GM18861 (cell line): ENCODE data around the gene SCAPER.

Source experiments
- ATAC-seq: cut with Tn5 transposase; IDR thresholded peaks from one replicate; pipeline ENCODE4 v1.9.1; 2021; ENCODE audit not compliant: unreplicated experiment

The SCAPER gene

DNA sequence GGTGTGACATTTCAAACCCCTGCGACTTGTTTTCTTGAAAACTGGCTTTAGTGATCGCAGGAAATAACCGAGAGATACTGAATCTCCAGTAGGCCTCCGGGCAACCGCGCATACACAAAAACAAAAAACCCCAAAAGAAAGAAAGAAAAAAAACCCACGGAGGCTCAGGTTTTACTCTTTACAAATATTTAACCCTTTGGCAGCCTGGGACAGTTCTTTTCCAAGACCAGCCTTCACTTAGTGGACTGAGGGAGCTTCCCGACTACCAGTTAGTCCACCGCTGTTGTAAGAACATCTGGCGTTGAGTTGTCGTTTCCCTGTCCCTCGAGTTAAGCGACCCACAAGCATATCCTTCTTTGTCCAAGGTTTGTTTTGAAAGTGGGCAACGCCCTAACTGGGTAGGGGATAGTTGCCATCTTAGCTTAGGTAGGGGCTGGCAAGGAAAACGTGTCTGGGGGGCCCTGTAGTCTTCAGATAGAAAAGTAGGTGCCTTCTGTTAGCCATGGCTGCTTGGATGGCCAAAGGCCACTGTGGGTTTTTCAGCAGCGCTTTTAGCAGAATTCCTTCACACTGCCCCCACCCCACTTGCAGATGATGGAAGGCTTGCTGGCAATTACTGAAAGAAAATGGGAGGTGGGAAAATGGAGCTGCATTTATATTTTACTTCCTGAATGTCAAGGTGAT lies 561.7 kb downstream of the SCAPER start:
- no peak for ATAC-seq

- ATAC-seq: no peak
Observed at GRCh38 chr15:76342382-76343201, 562.5 kb downstream of the SCAPER start.

GRCh38 chr15:76342058-76342381 lies 563.1 kb downstream of the SCAPER start:
- no peak for ATAC-seq

DNA sequence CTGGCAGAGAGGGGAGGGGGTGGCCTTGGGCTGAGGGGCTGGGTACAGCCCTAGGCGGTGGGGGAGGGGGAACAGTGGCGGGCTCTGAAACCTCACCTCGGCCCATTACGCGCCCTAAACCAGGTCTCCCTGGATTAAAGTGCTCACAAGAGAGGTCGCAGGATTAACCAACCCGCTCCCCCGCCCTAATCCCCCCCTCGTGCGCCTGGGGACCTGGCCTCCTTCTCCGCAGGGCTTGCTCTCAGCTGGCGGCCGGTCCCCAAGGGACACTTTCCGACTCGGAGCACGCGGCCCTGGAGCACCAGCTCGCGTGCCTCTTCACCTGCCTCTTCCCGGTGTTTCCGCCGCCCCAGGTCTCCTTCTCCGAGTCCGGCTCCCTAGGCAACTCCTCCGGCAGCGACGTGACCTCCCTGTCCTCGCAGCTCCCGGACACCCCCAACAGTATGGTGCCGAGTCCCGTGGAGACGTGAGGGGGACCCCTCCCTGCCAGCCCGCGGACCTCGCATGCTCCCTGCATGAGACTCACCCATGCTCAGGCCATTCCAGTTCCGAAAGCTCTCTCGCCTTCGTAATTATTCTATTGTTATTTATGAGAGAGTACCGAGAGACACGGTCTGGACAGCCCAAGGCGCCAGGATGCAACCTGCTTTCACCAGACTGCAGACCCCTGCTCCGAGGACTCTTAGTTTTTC lies 563.6 kb downstream of the SCAPER start:
- ATAC-seq: no peak

DNA sequence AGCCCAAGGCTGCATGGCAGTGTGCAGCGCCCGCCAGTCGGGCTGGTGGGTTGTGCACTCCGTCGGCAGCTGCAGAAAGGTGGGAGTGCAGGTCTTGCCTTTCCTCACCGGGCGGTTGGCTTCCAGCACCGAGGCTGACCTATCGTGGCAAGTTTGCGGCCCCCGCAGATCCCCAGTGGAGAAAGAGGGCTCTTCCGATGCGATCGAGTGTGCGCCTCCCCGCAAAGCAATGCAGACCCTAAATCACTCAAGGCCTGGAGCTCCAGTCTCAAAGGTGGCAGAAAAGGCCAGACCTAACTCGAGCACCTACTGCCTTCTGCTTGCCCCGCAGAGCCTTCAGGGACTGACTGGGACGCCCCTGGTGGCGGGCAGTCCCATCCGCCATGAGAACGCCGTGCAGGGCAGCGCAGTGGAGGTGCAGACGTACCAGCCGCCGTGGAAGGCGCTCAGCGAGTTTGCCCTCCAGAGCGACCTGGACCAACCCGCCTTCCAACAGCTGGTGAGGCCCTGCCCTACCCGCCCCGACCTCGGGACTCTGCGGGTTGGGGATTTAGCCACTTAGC lies 564.3 kb downstream of the SCAPER start:
- no peak for ATAC-seq

- ATAC-seq: no peak
Observed at GRCh38 chr15:76340198-76340802, 564.8 kb downstream of the SCAPER start.

DNA sequence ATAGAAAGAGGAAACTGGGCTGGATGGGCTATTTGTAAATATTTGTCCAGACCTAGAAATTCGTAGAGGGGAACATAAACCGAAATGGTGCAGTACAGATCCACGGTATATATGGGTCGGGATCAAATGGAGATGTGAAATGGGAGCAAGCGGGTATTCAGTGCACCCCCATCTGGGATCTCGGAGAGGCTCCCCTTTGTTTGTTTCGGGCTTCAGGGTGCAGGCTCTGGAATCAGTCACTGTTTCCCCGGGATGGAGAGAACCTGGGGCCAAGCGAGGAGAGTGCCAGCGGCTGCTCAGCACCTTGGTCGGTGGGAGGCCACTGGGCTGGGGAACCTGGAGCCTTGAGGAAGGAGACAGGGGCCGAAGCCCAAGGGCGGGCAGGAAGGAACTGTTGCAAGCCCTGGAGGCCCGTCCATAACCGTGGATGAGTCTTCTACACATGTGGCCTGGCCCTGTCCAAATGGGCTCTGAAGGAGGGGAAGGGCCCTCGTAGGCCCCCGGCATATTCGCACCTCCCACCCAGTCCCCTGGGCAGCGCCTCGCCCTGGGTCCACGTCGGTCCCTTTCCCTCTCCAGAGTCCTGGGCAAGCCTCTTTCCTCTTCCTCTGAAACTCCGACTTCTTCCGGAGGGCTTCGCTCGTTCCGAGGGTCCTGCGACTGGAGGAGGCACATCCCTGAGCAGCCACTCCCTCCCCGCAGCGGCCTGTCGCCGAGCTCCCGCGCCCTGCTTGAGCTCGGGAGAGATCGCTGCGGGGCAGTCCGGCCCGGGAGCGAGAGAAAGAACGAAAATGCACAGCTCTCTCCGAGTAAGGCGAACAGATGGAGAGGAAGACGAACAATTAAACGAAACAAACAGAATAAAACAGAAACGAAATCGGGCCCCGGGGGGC lies 565.6 kb downstream of the SCAPER start:
- ATAC-seq: no peak

DNA sequence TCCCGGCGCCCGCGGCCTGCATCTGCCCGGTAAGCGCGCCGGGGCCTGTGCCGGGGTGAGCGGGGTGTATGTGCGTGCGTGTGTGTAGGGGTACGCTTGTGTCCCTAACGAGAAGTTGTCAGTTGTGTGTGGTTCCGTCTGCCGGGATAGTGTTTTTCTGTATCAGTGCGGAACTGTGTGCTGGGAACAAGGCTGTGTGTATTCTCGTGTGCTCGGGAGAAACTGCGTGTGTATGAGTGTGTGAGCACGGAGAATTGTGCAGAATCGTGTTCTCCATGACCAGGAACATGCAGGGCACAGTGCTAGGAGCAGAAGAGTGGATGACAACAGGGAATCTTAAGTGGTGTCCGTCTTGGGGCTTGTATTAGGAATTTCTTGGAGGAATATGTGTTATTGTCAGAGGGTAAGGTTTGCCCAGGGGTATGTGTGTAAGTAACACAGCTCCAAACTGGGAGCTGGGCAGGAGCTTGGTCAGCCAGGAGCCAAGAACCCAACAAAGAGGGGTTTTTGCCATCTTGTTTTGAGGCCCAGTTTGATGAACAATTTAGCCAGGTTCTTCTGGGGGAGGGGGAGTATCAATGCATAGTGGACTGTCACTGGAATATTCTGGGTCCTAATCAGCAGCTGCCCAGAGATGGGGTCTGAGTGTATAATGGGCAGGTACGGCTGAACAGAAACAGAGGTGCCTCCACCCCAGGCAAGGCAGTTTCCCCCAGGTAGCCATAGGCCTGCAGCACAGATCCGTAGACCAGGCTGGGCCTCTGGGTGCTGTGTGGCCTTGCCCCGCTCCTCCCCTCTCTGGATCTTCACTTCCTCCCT lies 566.4 kb downstream of the SCAPER start:
- ATAC-seq: no peak

- no peak for ATAC-seq
Observed at GRCh38 chr15:76337696-76338485, 567.2 kb downstream of the SCAPER start.

DNA sequence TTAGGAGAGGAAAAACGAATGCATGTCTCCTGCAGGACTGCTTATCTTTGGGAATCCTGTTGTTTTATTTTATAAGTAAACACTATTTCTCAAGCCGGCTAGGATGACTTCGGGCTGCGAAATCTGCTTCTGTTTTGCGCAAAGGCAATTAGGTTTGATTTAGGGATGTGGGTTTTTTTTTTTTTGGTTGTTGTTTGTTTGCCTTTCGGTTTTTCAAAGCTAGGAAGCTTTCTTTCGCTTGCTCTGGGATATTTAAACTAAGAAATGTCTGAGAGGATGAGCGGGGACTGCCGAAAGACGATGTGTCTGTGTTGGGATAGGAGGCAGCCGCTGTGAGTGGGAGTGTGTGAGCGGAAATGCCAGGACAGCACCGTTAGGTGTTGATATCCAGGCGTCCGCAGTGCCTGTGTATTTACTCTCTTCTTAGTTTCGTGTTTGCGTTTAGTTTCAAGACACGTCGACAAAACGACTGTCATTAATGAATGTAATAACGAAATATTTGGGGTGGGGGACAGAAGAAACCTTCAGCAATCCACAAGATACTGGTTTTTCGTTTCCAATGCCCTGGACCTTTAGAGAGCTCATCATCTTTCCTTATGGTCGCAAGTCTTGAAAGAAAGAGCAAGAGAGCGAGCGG lies 568.0 kb downstream of the SCAPER start:
- no peak for ATAC-seq

GRCh38 chr15:76336254-76337058 lies 568.7 kb downstream of the SCAPER start, which contains the start of gene ISL2:
Gene ISL2, plus strand, starts transcription at chr15:76336773. Its CDS starts 111 bp downstream, at chr15:76336884.
- ATAC-seq: no peak

- no peak for ATAC-seq
Observed at GRCh38 chr15:76335307-76336253, 569.6 kb downstream of the SCAPER start.

DNA sequence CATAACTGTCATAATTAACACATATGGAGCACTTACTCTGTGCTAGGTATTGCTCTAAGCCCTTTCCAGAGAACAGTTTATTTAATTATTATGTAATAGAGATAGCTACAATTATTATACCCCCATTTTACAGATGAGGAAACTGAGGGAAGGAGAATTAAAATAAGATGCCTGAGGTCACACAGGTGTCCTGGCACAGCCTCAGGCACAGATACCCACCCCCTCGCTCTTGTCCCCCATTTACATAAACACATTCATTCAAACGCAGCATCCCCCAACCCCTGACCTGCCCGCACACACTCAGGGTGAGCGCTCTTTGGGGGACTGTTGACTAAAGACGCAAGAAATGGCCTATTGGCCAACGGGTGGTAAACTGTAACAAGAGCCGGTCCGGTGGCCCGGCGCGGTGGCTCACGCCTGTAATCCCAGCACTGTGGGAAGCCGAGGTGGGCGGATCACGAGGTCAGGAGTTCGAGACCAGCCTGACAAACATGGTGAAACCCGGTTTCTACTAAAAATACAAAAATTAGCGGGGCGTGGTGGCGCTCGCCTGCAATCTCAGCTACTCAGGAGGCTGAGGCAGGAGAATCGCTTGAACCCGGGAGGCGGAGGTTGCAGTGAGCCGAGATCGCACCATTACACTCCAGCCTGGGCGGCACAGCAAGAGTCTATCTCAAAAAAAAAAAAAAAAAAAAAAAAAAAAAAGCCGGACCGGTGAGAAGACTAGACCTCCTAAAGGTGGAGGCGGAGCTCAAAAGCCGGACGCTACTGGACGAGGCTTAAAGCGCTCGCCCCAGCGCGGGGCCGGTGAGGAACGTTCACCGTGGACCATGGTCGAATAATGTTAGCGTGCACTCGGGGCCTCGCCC lies 570.5 kb downstream of the SCAPER start:
- no peak for ATAC-seq

DNA sequence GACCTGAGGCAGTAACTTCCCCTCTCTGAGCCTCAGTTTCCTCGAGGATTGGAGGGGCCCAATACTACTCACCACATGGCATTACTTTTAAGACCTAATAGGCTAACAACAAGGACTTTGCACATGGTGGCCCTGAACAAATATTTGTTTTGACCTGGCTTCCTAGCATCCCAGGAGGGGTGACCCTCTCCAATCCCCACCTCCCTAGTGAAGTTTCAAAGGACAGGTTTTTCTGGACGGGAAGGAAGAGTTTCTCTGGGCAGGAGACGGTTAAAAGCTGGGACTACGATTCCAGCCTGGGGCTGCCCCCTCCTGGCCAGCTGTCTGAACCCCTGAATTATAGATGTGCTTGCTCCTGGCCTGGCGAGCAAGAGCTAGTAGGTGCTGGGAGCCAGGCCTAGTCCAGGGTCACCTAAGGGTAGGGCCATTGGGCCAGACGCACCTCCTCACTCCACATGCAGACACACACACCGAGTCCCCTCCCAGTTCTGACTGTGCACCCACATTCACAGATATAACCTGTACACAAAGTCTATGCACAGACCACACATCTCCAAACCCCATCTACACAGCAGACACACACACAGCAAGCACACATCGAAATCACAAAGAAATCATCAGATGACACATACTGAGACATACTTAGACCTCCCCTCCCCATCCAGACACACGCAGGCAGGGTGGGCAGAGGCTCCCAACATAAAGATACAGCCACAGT lies 571.3 kb downstream of the SCAPER start:
- ATAC-seq: no peak

GRCh38 chr15:76333309-76333708 lies 571.8 kb downstream of the SCAPER start:
- ATAC-seq: no peak
